ENCODE data around the gene CSMD2. TPM values are rescaled to one million over a fixed set of nuclear protein-coding genes. Genes with fewer than 3 reads are reported as not detected.

CSMD2 gene
- total RNA-seq, 3 donors from 2014 or later = 0.12 to 0.41 (median 0.28) TPM

- no peaks in the 10 kb centered on the region for H3K9me3 ChIP-seq
- DNase-seq (no peak), ATAC-seq (no peak)
- no peak overlapping the region for H3K4me3 ChIP-seq
- H3K4me1 ChIP-seq (ENCODE audit: low read depth) = no peaks in the 10 kb centered on the region
- intact Hi-C loops (cut with DNase I, micrococcal nuclease) = no loop called here
- no peaks in the 10 kb centered on the region for H3K36me3 ChIP-seq (ENCODE audit: low read depth)
- TF ChIP-seq, protein P1, sequence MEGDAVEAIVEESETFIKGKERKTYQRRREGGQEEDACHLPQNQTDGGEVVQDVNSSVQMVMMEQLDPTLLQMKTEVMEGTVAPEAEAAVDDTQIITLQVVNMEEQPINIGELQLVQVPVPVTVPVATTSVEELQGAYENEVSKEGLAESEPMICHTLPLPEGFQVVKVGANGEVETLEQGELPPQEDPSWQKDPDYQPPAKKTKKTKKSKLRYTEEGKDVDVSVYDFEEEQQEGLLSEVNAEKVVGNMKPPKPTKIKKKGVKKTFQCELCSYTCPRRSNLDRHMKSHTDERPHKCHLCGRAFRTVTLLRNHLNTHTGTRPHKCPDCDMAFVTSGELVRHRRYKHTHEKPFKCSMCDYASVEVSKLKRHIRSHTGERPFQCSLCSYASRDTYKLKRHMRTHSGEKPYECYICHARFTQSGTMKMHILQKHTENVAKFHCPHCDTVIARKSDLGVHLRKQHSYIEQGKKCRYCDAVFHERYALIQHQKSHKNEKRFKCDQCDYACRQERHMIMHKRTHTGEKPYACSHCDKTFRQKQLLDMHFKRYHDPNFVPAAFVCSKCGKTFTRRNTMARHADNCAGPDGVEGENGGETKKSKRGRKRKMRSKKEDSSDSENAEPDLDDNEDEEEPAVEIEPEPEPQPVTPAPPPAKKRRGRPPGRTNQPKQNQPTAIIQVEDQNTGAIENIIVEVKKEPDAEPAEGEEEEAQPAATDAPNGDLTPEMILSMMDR (IDR thresholded peaks at IDR 0.05) = no peak
Observed at GRCh38 chr1:33848205-33848937, 316.7 kb downstream of the CSMD2 start.

GRCh38 chr1:33846861-33847260 is 318.2 kb downstream of the CSMD2 start:
- H3K9me3 ChIP-seq = no peaks in the 10 kb centered on the region
- H3K4me3 ChIP-seq = no peak overlapping the region
- H3K4me1 ChIP-seq (ENCODE audit: low read depth) = no peaks in the 10 kb centered on the region
- DNase-seq (no peak), ATAC-seq (no peak)
- no peaks in the 10 kb centered on the region for H3K36me3 ChIP-seq (ENCODE audit: low read depth)
- intact Hi-C loops (cut with DNase I, micrococcal nuclease) = no loop called here
- TF ChIP-seq, protein P1 (IDR thresholded peaks at IDR 0.05) = no peak

- no peak for ATAC-seq
- DNase-seq = no peak
- Histone ChIP-seq H3K36me3 (ENCODE audit: low read depth) (no peaks in the 10 kb centered on the region), H3K4me1 (ENCODE audit: low read depth) (no peaks in the 10 kb centered on the region), H3K4me3 (no peak overlapping the region), H3K9me3 (no peaks in the 10 kb centered on the region)
- intact Hi-C loops (cut with DNase I, micrococcal nuclease) = no loop called here
- TF ChIP-seq, protein P1 (IDR thresholded peaks at IDR 0.05) = no peak
Observed at GRCh38 chr1:33844166-33844565, 320.9 kb downstream of the CSMD2 start.

GRCh38 chr1:33842348-33842747 is 322.7 kb downstream of the CSMD2 start:
- no peaks in the 10 kb centered on the region for H3K36me3 ChIP-seq (ENCODE audit: low read depth)
- no peak overlapping the region for H3K4me3 ChIP-seq
- TF ChIP-seq, protein P1 (IDR thresholded peaks at IDR 0.05) = no peak
- H3K9me3 ChIP-seq = no peaks in the 10 kb centered on the region
- no peaks in the 10 kb centered on the region for H3K4me1 ChIP-seq (ENCODE audit: low read depth)
- no peak for DNase-seq
- ATAC-seq = no peak
- intact Hi-C loops (cut with DNase I, micrococcal nuclease) = no loop called here

DNA sequence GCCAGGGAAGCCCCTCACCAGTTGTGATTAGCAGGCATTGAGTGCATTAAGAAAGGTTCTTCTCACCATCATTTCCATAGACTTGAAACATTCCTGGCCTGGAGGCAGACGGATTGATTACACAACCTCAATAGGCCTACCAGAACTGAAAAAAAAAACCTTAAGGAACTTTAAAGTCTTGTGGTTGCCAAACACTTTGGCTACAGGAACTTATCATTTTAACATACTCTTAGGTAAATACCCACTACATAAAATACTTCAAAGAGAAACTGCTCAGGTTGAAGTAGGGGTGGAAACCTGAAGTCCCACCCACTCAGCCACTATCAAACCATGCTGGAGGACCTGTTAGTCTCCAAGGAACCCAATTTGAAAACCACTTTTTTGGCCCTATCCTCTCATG is 323.5 kb downstream of the CSMD2 start:
- H3K4me1 ChIP-seq (ENCODE audit: low read depth) = no peaks in the 10 kb centered on the region
- intact Hi-C loops (cut with DNase I, micrococcal nuclease) = no loop called here
- TF ChIP-seq, protein P1 (IDR thresholded peaks at IDR 0.05) = no peak
- ATAC-seq (no peak), DNase-seq (no peak)
- no peaks in the 10 kb centered on the region for H3K9me3 ChIP-seq
- H3K36me3 ChIP-seq (ENCODE audit: low read depth) = no peaks in the 10 kb centered on the region
- H3K4me3 ChIP-seq = no peak overlapping the region

Data from mucosa of descending colon (tissue), 3 donors.